Endothelial cell of umbilical vein (primary cell): ENCODE results near the gene SLC6A16. TPM values are rescaled to one million over a fixed set of nuclear protein-coding genes. Genes with fewer than 3 reads are reported as not detected.
"Not testable (repeated sequence)": the region's sequence is repeated elsewhere in the genome, so short reads cannot be mapped to it uniquely, and the experiment has no call there.

Experiments
- BruUV-seq: library from RNA; stranded (reverse); fragments of 400-500 nt; replicated peaks from 2 replicates; lab custom pipeline; 2021; lab: Mats Ljungman, UMichigan
- CTCF ChIA-PET: fragments of 300-600, 350-600 bp; sonication (Branson Sonifier 250); formaldehyde crosslinking; loops from one replicate; lab custom pipeline; 2021; ENCODE audit warnings: antibody characterized with exemption, inconsistent platforms; lab: Charles Lee
- POLR2A ChIA-PET: fragments of 300-600, 350-600 bp; sonication (Branson Sonifier 250); formaldehyde crosslinking; loops from one replicate; lab custom pipeline; 2021; ENCODE audit warnings: antibody characterized with exemption, inconsistent platforms; lab: Charles Lee
- DNase-seq: peaks from one replicate; pipeline ENCODE4 v3.0.0-alpha.2; 2011; ENCODE audit warnings: low read depth, low spot score
- FAIRE-seq: peaks from 2 replicates; lab custom pipeline; 2011; peaks lifted over from hg19 to GRCh38; lab: Jason Lieb, UNC
- H2AFZ ChIP-seq: 2 replicates; pipeline ENCODE4 v1.6.0; 2012; ENCODE audit warnings: low read depth, low read length, control low read depth, inconsistent platforms
- H3K27ac ChIP-seq: 2 replicates; pipeline ENCODE4 v1.5.1; 2011; ENCODE audit warnings: low read depth, mild to moderate bottlenecking, control low read depth, low read length, moderate library complexity; ENCODE audit not compliant: insufficient read depth
- H3K27me3 ChIP-seq, 2 experiments: 2 replicates each; pipeline versions ENCODE4 v1.6.0 to v1.6.1; 2011; ENCODE audit warnings: low read length in 2 of 2, mixed read lengths in 1 of 2; ENCODE audit not compliant: control insufficient read depth in 2 of 2, insufficient read depth in 2 of 2
- H3K36me3 ChIP-seq, 2 experiments: 2 replicates in 1 of 2; 3 replicates in 1 of 2; pipeline ENCODE4 v1.5.1; 2011; ENCODE audit warnings: low read length in 2 of 2, mild to moderate bottlenecking in 1 of 2, moderate library complexity in 1 of 2; ENCODE audit not compliant: control insufficient read depth in 2 of 2, insufficient read depth in 2 of 2; ENCODE audit errors: extremely low read depth in 1 of 2
- H3K4me1 ChIP-seq: 3 replicates; pipeline ENCODE4 v1.5.1; 2011; ENCODE audit warnings: mild to moderate bottlenecking, low read length; ENCODE audit not compliant: control insufficient read depth, insufficient read depth; ENCODE audit errors: extremely low read depth
- H3K4me2 ChIP-seq: 2 replicates; pipeline ENCODE4 v1.6.1; 2011; ENCODE audit warnings: low read length, control low read depth, mixed read lengths; ENCODE audit not compliant: insufficient read depth
- H3K4me3 ChIP-seq, 3 experiments: fragments of 200-600 bp in 1 of 3; sonication (generic), shearing (Covaris generic) in 1 of 3; replicated peaks in 1 of 3; 2 replicates each; pipeline ENCODE4 v1.5.1; 2011 to 2016; ENCODE audit warnings: control low read depth in 3 of 3, low read length in 3 of 3, mild to moderate bottlenecking in 2 of 3, inconsistent platforms in 1 of 3, low read depth in 1 of 3, moderate library complexity in 1 of 3; ENCODE audit not compliant: insufficient read depth in 1 of 3
- H3K79me2 ChIP-seq: 2 replicates; pipeline ENCODE4 v1.6.0; 2012; ENCODE audit warnings: low read length, inconsistent platforms; ENCODE audit not compliant: control insufficient read depth, insufficient read depth
- H3K9ac ChIP-seq: replicated peaks from 2 replicates; pipeline ENCODE3; 2011; ENCODE audit warnings: low read length, control low read depth; ENCODE audit not compliant: insufficient read depth; ENCODE audit errors: extremely low read depth
- H3K9me1 ChIP-seq: replicated peaks from 3 replicates; pipeline ENCODE4 v1.6.0; 2011; ENCODE audit warnings: mild to moderate bottlenecking, low read length; ENCODE audit not compliant: control insufficient read depth, insufficient read depth; ENCODE audit errors: extremely low read depth
- H3K9me3 ChIP-seq: replicated peaks from 2 replicates; pipeline ENCODE4 v1.5.1; 2012; ENCODE audit warnings: low read length, inconsistent platforms; ENCODE audit not compliant: control insufficient read depth, insufficient read depth
- H4K20me1 ChIP-seq: replicated peaks from 2 replicates; pipeline ENCODE3; 2011; ENCODE audit warnings: mild to moderate bottlenecking, low read length; ENCODE audit not compliant: control insufficient read depth, insufficient read depth; ENCODE audit errors: extremely low read depth
- CTCF ChIP-seq, 2 donors: IDR thresholded peaks; 1 replicate in 1 of 2; 2 replicates in 1 of 2; pipeline ENCODE4 v1.5.1; 2011; ENCODE audit warnings: low read length in 2 of 2, mild to moderate bottlenecking in 2 of 2, moderate library complexity in 2 of 2, control low read depth in 1 of 2, inconsistent platforms in 1 of 2, low read depth in 1 of 2; ENCODE audit not compliant: insufficient read depth in 1 of 2; ENCODE audit errors: extremely low read depth in 1 of 2
- EZH2 ChIP-seq: IDR thresholded peaks from 2 replicates; pipeline ENCODE4 v1.6.1; 2012; ENCODE audit warnings: borderline replicate concordance, low read depth, mild to moderate bottlenecking, moderate library complexity, low read length, inconsistent platforms; ENCODE audit not compliant: severe bottlenecking
- FOS ChIP-seq: IDR thresholded peaks from 2 replicates; pipeline ENCODE4 v1.6.1; 2011; ENCODE audit warnings: mild to moderate bottlenecking, low read length, moderate library complexity, borderline replicate concordance; ENCODE audit not compliant: insufficient read depth
- GATA2 ChIP-seq: IDR thresholded peaks from 2 replicates; pipeline ENCODE4 v1.7.0; 2011; ENCODE audit warnings: low read depth, mild to moderate bottlenecking, moderate library complexity, mixed read lengths, low read length; ENCODE audit not compliant: insufficient read length, insufficient read depth
- JUN ChIP-seq: IDR thresholded peaks from 2 replicates; pipeline ENCODE4 v1.6.1; 2011; ENCODE audit warnings: borderline replicate concordance, low read depth; ENCODE audit not compliant: insufficient read length, insufficient read depth
- MYC ChIP-seq: IDR thresholded peaks from one replicate; pipeline ENCODE4 v1.6.1; 2011; ENCODE audit warnings: mild to moderate bottlenecking, low read depth, low read length
- POLR2A ChIP-seq: IDR thresholded peaks from 2 replicates; pipeline ENCODE4 v1.6.1; 2012; ENCODE audit warnings: low read depth, mild to moderate bottlenecking, control low read depth, low read length
- POLR2AphosphoS5 ChIP-seq: IDR thresholded peaks from 2 replicates; pipeline ENCODE4 v1.6.1; 2012; ENCODE audit warnings: low read depth, mild to moderate bottlenecking, control low read depth, low read length, moderate library complexity; ENCODE audit not compliant: insufficient read depth
- dilution Hi-C: fragments of 300-500 bp; cut with MboI; formaldehyde crosslinking; loops from one replicate; pipeline ENCODE4 v1.15.0; 2019; ENCODE audit warnings: low sequenced_read_pairs; ENCODE audit not compliant: extremely low pct_ligation_motif_present
- intact Hi-C: fragments of 100-400 bp; cut with micrococcal nuclease; formaldehyde crosslinking; loops from one replicate; pipeline ENCODE4 v1.10.0; 2022
- polyA plus RNA-seq, 4 experiments: library from polyadenylated mRNA; depleted of rRNA in 3 of 4; stranded (reverse) in 3 of 4; unstranded in 1 of 4; fragments of >200 nt; gene quantifications; 2 replicates each; pipeline versions ENCODE4 v1.2.1 to v1.2.3, GENCODE V29; 2011 to 2012; ENCODE audit warnings: missing spikeins in 1 of 4
- total RNA-seq: library from RNA; stranded (reverse); gene quantifications from 2 replicates; pipeline ENCODE4 v1.2.3, GENCODE V29; 2021
- TF ChIP-seq, protein P1 (sequence below): IDR thresholded peaks from 2 replicates; pipeline ENCODE4 v1.6.1; 2011; ENCODE audit not compliant: insufficient read depth, insufficient read length

The SLC6A16 gene
- total and polyA plus RNA-seq, 2 donors (not counting 3 experiments of a cell fraction or from before 2014, with no cell fraction given): 1.1 to 1.6 TPM

- intact Hi-C loops: loop anchor here (1.0 kb wide), 2 partner anchors 40 to 177 kb away; no protein-coding TSS in a partner anchor
- DNase-seq: peak; percentile 17
- H3K9me1 ChIP-seq, dilution Hi-C loops, H4K20me1 ChIP-seq, BruUV-seq, FAIRE-seq, POLR2A ChIA-PET, H3K9ac ChIP-seq, H3K36me3 ChIP-seq, H2AFZ ChIP-seq, H3K4me1 ChIP-seq, H3K27ac ChIP-seq, H3K27me3 ChIP-seq, H3K79me2 ChIP-seq, H3K9me3 ChIP-seq, H3K4me3 ChIP-seq, H3K4me2 ChIP-seq: not testable (repeated sequence)
- TF ChIP-seq CTCF (IDR thresholded peaks at IDR 0.05; ENCODE audit: extremely low read depth in 1 of 2, insufficient read depth in 1 of 2, low read depth in 1 of 2, low read length in 2 of 2): peak; percentile 16 to 51
- CTCF ChIA-PET: interaction anchor here (0.8 to 1.4 kb wide), 4 partner anchors 35 to 185 kb away, joined by 3 to 4 read pairs (median 4); partner anchors contain the start of gene PIH1D1
Measured at GRCh38 chr19:49266409-49266808, 58.6 kb downstream of the SLC6A16 start.

GRCh38 chr19:49264258-49264657, 60.7 kb downstream of the SLC6A16 start:
- Histone ChIP-seq H3K27me3 (no peaks in the 10 kb centered on the region), H2AFZ (no peak overlapping the region), H3K9ac (no peak overlapping the region), H3K27ac (no peak overlapping the region), H3K9me1 (no peaks in the 10 kb centered on the region), H3K79me2 (no peaks in the 10 kb centered on the region), H3K4me3 (no peak overlapping the region), H3K4me1 (no peaks in the 10 kb centered on the region), H3K9me3 (no peaks in the 10 kb centered on the region), H3K36me3 (no peaks in the 10 kb centered on the region), H3K4me2 (no peak overlapping the region), H4K20me1 (no peaks in the 10 kb centered on the region)
- CTCF ChIA-PET: interaction anchor here (0.7 to 1.8 kb wide), 4 partner anchors 10 to 37 kb away, joined by 3 to 4 read pairs (median 4); no protein-coding TSS in a partner anchor
- dilution Hi-C loops (no loop called here), intact Hi-C loops (no loop called here)
- no peak for FAIRE-seq
- no peak for DNase-seq
- TF ChIP-seq CTCF (IDR thresholded peaks at IDR 0.05; ENCODE audit: extremely low read depth in 1 of 2, insufficient read depth in 1 of 2, low read depth in 1 of 2, low read length in 2 of 2) (no peak), FOS (no peak), MYC (no peak), GATA2 (no peak), JUN (no peak), EZH2 (no peak), POLR2AphosphoS5 (no peak), POLR2A (no peak)
- TF ChIP-seq, protein P1, sequence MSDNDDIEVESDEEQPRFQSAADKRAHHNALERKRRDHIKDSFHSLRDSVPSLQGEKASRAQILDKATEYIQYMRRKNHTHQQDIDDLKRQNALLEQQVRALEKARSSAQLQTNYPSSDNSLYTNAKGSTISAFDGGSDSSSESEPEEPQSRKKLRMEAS: no peak
- no TSS peak for BruUV-seq
- POLR2A ChIA-PET: no interaction called here
